ENCODE measurements around the gene RIPOR3.

Gene RIPOR3

GRCh38 chr20:50568549-50568942 lies 122.8 kb downstream of the RIPOR3 start:
- DNase-seq: no peak

GRCh38 chr20:50567860-50568548 lies 123.3 kb downstream of the RIPOR3 start:
- no peak for DNase-seq

GRCh38 chr20:50565871-50566270 lies 125.5 kb downstream of the RIPOR3 start:
- no peak for DNase-seq

GRCh38 chr20:50565383-50565782 lies 126.0 kb downstream of the RIPOR3 start:
- no peak for DNase-seq

GRCh38 chr20:50563133-50563944 lies 128.0 kb downstream of the RIPOR3 start:
- DNase-seq: no peak

GRCh38 chr20:50562262-50562701 lies 129.1 kb downstream of the RIPOR3 start:
- no peak for DNase-seq

- no peak for DNase-seq
Measured at GRCh38 chr20:50561379-50562078, 129.8 kb downstream of the RIPOR3 start.

- no peak for DNase-seq
Measured at GRCh38 chr20:50560867-50561266, 130.5 kb downstream of the RIPOR3 start.

GRCh38 chr20:50559856-50560638 lies 131.3 kb downstream of the RIPOR3 start:
- DNase-seq: no peak

- DNase-seq: no peak
Measured at GRCh38 chr20:50559149-50559548, 132.2 kb downstream of the RIPOR3 start.

- no peak for DNase-seq
Measured at GRCh38 chr20:50558483-50558925, 132.8 kb downstream of the RIPOR3 start.

GRCh38 chr20:50557549-50558134 lies 133.7 kb downstream of the RIPOR3 start:
- DNase-seq: no peak

- DNase-seq: no peak
Measured at GRCh38 chr20:50555662-50556061, 135.7 kb downstream of the RIPOR3 start.

GRCh38 chr20:50554694-50555579 lies 136.4 kb downstream of the RIPOR3 start:
- DNase-seq: peak; percentile 41

- no peak for DNase-seq
Measured at GRCh38 chr20:50552979-50553378, 138.4 kb downstream of the RIPOR3 start.

GRCh38 chr20:50551288-50551687 lies 140.1 kb downstream of the RIPOR3 start:
- DNase-seq: no peak

- no peak for DNase-seq
Measured at GRCh38 chr20:50550531-50550930, 140.8 kb downstream of the RIPOR3 start.

- no peak for DNase-seq
Measured at GRCh38 chr20:50548396-50548795, 142.9 kb downstream of the RIPOR3 start.

GRCh38 chr20:50547964-50548363 lies 143.4 kb downstream of the RIPOR3 start:
- DNase-seq: peak; percentile 13

- DNase-seq: peak; percentile 89
Measured at GRCh38 chr20:50546729-50547314, 144.5 kb downstream of the RIPOR3 start.

GRCh38 chr20:50545126-50545525 lies 146.2 kb downstream of the RIPOR3 start:
- no peak for DNase-seq
